ENCODE measurements around the gene SULT1A1.

DNA sequence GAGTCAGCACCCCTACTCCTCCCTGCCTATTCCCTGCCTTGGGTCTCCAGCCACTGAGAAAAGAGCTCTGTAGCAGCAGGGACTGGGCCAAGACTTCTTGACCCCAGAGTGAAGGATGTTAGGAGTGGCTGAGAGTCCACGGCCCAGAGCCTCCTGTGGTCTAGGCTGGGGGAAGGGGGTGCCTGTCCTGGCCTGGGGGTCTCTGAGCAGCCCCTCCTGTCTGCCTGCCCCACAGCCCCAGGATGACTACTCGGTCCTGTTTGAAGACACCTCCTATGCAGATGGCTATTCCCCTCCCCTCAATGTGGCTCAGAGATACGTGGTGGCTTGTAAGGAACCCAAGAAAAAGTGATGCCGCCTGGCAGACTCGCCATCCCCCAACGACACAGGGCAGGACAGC, 18.5 kb downstream of the SULT1A1 start:
- TF ChIP-seq, protein P1, sequence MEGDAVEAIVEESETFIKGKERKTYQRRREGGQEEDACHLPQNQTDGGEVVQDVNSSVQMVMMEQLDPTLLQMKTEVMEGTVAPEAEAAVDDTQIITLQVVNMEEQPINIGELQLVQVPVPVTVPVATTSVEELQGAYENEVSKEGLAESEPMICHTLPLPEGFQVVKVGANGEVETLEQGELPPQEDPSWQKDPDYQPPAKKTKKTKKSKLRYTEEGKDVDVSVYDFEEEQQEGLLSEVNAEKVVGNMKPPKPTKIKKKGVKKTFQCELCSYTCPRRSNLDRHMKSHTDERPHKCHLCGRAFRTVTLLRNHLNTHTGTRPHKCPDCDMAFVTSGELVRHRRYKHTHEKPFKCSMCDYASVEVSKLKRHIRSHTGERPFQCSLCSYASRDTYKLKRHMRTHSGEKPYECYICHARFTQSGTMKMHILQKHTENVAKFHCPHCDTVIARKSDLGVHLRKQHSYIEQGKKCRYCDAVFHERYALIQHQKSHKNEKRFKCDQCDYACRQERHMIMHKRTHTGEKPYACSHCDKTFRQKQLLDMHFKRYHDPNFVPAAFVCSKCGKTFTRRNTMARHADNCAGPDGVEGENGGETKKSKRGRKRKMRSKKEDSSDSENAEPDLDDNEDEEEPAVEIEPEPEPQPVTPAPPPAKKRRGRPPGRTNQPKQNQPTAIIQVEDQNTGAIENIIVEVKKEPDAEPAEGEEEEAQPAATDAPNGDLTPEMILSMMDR (IDR thresholded peaks at IDR 0.05), result no peak
- TF ChIP-seq SIN3A (IDR thresholded peaks at IDR 0.05; ENCODE audit: borderline replicate concordance, insufficient read depth, low read depth, low read length), result no peak
- TF ChIP-seq, protein P2, sequence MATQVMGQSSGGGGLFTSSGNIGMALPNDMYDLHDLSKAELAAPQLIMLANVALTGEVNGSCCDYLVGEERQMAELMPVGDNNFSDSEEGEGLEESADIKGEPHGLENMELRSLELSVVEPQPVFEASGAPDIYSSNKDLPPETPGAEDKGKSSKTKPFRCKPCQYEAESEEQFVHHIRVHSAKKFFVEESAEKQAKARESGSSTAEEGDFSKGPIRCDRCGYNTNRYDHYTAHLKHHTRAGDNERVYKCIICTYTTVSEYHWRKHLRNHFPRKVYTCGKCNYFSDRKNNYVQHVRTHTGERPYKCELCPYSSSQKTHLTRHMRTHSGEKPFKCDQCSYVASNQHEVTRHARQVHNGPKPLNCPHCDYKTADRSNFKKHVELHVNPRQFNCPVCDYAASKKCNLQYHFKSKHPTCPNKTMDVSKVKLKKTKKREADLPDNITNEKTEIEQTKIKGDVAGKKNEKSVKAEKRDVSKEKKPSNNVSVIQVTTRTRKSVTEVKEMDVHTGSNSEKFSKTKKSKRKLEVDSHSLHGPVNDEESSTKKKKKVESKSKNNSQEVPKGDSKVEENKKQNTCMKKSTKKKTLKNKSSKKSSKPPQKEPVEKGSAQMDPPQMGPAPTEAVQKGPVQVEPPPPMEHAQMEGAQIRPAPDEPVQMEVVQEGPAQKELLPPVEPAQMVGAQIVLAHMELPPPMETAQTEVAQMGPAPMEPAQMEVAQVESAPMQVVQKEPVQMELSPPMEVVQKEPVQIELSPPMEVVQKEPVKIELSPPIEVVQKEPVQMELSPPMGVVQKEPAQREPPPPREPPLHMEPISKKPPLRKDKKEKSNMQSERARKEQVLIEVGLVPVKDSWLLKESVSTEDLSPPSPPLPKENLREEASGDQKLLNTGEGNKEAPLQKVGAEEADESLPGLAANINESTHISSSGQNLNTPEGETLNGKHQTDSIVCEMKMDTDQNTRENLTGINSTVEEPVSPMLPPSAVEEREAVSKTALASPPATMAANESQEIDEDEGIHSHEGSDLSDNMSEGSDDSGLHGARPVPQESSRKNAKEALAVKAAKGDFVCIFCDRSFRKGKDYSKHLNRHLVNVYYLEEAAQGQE (IDR thresholded peaks at IDR 0.05; ENCODE audit: insufficient read depth in 1 of 2, low read depth in 2 of 2, low read length in 1 of 2), result no peak

Measured in Panc1 (cell line).